Bronchial epithelial cell (primary cell): ENCODE measurements around the gene CTRL. TPM values are rescaled to one million over a fixed set of nuclear protein-coding genes. Genes with fewer than 3 reads are reported as not detected.

Source experiments
- DNase-seq: peaks from one replicate; pipeline ENCODE4 v3.0.0-alpha.2; 2010; ENCODE audit warnings: low read depth
- FAIRE-seq: peaks from 2 replicates; lab custom pipeline; 2011; peaks lifted over from hg19 to GRCh38; lab: Jason Lieb, UNC
- H3K27me3 ChIP-seq: 2 replicates; pipeline ENCODE4 v1.5.1; 2011; ENCODE audit warnings: low read length; ENCODE audit not compliant: control insufficient read depth, insufficient read depth
- H3K36me3 ChIP-seq: 2 replicates; pipeline ENCODE4 v1.5.1; 2011; ENCODE audit warnings: low read length; ENCODE audit not compliant: control insufficient read depth, insufficient read depth
- H3K4me3 ChIP-seq: 2 replicates; pipeline ENCODE4 v1.5.1; 2011; ENCODE audit warnings: mild to moderate bottlenecking, low read depth, low read length, control low read depth
- total RNA-seq: library from RNA; depleted of rRNA; stranded (reverse); fragments of >200 nt; gene quantifications from 2 replicates; pipeline ENCODE4 v1.2.1, GENCODE V29; 2014
- TF ChIP-seq, protein P1 (sequence below): IDR thresholded peaks from 2 replicates; pipeline ENCODE4 v1.5.1; 2011; ENCODE audit warnings: mild to moderate bottlenecking, moderate library complexity, low read length, control low read depth, inconsistent platforms; ENCODE audit not compliant: insufficient read depth, severe bottlenecking

Gene CTRL
- total RNA-seq, 1 donor from 2014 or later = 0.26 TPM

DNA sequence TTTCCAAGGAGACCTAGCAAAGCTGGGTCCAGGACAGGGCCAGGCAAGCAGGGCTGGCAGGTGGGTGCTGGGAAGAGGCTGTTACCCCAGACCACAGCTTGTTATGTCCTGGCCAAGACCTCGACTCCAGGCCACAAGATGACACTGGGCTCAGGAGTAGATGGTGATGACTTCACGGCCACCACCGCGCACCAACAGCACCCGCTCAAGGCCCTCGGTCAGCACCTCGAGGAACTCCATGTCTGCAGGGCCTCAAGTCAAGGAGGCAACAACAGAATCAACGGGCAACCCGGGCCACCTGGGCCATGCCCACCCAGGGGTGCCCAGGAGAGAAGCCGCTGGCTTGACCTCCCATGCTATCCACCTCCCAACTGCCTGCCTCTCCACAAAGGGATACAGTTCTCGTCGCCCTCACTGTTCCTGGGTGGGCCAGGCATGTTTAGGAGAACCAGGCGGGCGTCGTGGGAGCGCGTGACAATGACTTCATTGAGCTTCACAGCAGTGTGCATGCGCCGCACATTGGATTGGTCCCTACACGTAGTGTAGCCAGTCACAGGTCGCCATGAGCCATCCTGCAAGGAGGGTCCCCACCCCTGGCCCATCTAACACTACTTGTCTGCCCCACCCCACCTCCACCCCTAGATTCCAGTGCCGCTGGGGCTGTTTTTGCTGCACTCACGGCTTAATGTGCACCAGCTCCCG is 13.2 kb upstream of the CTRL start:
- Histone ChIP-seq H3K36me3 (peaks cover 49% of the 10 kb centered on the region), H3K27me3 (no peaks in the 10 kb centered on the region), H3K4me3 (no peak overlapping the region)
- TF ChIP-seq, protein P1, sequence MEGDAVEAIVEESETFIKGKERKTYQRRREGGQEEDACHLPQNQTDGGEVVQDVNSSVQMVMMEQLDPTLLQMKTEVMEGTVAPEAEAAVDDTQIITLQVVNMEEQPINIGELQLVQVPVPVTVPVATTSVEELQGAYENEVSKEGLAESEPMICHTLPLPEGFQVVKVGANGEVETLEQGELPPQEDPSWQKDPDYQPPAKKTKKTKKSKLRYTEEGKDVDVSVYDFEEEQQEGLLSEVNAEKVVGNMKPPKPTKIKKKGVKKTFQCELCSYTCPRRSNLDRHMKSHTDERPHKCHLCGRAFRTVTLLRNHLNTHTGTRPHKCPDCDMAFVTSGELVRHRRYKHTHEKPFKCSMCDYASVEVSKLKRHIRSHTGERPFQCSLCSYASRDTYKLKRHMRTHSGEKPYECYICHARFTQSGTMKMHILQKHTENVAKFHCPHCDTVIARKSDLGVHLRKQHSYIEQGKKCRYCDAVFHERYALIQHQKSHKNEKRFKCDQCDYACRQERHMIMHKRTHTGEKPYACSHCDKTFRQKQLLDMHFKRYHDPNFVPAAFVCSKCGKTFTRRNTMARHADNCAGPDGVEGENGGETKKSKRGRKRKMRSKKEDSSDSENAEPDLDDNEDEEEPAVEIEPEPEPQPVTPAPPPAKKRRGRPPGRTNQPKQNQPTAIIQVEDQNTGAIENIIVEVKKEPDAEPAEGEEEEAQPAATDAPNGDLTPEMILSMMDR = no peak
- FAIRE-seq (no peak), DNase-seq (no peak)

DNA sequence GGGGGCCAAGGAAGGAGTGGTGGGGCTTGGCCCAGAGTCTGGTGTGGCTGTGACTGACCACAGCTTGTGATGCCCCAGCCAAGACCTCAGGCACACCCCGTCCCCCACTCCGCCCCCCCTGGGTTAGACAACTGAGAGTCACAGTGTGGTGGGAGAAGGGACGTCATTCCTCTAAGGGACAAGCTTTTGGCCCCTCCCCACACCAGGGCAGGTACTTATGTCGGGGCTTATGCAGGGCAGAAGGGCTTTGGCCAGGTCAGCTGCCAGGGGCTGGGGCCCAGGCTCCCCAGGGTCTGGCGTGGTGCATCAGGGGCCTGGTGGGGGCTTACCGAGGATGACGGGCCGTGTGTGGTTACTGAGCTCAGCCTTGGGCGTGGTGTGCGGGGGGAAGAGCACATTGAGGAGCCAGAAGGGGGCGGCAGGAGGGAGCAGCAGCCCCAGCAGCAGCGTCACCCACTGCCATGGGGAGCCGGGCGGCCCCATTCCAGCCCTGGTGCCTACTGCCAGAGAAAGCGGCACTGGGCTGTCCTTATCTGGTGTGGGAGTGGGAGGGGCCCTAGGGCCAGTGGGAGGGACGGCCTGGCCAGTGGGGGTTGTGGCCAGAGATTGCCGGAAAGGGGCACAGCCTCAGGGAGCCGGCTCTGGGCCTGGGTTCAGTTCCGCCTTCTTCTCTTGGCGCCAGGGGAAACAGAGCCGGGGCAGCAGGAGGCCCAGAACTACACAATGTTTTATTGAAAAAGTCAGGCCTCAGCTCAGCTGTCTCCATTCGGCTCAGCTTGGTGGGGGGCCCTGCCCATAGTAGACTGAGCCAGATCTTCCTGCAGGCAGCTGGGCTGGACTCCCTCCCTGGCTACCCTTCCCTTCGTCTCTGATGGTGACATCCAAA is 12.2 kb upstream of the CTRL start, which contains the start of gene LCAT:
LCAT (minus strand) TSS at position 502 of the 886 bp plus-strand sequence; CDS start at position 483, 19 bp downstream.
- peaks cover 45% of the 10 kb centered on the region for H3K36me3 ChIP-seq
- DNase-seq = no peak
- FAIRE-seq = no peak
- TF ChIP-seq, protein P1 = no peak
- H3K27me3 ChIP-seq = no peaks in the 10 kb centered on the region
- H3K4me3 ChIP-seq = no peak within 1 kb of the TSS

DNA sequence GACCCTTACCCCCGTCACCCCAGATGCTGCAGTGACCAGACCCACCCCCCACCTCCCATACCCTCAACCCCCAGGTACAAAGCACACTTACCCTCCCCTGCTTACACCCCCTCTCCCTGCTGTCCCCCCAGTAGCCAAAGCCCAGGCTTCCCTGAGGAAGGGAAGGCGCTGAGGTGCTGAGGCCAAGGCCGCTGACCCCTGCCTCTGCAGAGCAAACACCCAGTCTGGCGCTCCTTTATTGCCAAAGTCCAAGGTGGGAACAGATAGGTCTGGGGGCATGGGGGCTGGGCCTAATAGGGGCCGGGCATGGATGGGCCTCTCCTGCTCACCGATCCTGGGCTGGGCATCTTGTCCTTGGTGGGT is 11.6 kb upstream of the CTRL start:
- no peak for DNase-seq
- TF ChIP-seq, protein P1 = no peak
- no peaks in the 10 kb centered on the region for H3K27me3 ChIP-seq
- FAIRE-seq = no peak
- peaks cover 40% of the 10 kb centered on the region for H3K36me3 ChIP-seq
- H3K4me3 ChIP-seq = no peak overlapping the region

DNA sequence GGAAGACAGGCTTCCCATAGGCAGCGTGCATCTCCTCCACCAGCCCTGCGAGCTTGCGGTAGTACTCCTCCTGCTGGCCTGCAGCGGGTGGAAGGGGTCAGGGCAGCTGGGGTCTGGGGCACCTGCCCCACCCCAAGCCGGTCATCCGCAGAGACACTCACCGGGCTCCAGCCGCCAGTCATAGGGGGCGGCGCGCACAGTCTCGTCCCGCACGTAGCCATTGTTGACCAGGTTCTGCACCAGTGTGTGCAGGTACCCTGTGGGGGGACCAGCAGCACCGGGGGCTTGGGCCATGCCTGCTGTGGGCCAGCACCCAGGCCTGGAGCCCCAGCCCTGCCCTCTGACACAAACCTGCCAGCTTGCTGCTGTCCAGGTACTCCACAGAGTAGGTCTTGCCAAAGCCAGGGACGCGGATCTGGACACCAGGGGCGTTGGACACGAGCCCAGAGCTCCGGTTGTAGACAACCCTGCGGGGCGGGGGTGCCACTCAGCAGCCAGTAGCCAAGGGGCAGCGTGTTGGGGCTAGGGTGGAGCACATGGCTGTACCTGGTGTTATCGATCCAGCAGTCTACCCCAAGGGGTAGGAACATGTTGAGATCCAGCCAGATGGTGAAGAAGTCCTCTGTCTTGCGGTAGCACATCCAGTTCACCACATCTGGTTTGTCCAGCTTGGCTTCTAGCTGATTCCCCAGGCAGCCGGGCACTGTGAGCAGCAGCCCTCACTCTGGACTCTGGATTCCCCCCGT is 11.0 kb upstream of the CTRL start:
- TF ChIP-seq, protein P1 = no peak
- FAIRE-seq = no peak
- Histone ChIP-seq H3K36me3 (peaks cover 36% of the 10 kb centered on the region), H3K27me3 (no peaks in the 10 kb centered on the region), H3K4me3 (no peak overlapping the region)
- no peak for DNase-seq

DNA sequence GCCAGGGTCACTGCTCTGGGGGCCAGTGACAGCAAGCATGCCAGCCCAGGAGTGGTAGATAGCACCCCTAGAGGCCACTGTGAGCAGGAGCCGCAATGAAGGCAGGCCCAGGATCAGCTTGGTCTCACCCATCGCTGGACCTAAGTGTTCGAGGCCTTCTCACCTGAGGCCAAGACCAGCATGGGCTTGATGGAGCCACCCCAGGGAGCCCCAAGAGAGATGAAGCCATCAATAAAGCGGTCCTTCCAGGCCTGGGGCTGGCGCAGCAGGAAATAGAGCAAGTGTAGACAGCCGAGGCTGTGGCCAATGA is 10.5 kb upstream of the CTRL start:
- Histone ChIP-seq H3K27me3 (no peaks in the 10 kb centered on the region), H3K4me3 (no peak overlapping the region), H3K36me3 (peaks cover 32% of the 10 kb centered on the region)
- DNase-seq = peak; percentile 21
- peak; percentile 47 for FAIRE-seq
- TF ChIP-seq, protein P1 = peak; percentile 85
